B cell (primary cell): ENCODE data around the gene CNTNAP4. TPM values are rescaled to one million over a fixed set of nuclear protein-coding genes. Genes with fewer than 3 reads are reported as not detected.

Experiments
- ATAC-seq: fragments of 200-7000 bp; cut with Tn5 transposase; one replicate; pipeline ENCODE4 v1.10.0; 2021; ENCODE audit warnings: low read depth, mild to moderate bottlenecking, moderate number of reproducible peaks, moderate library complexity
- CTCF ChIA-PET: fragments of 350-600 bp; sonication (Branson Sonifier 250); formaldehyde crosslinking; loops from one replicate; lab custom pipeline; 2021; ENCODE audit warnings: antibody characterized with exemption, inconsistent platforms; lab: Charles Lee
- POLR2A ChIA-PET: fragments of 350-600 bp; sonication (Branson Sonifier 250); formaldehyde crosslinking; loops from one replicate; lab custom pipeline; 2021; ENCODE audit warnings: antibody characterized with exemption; lab: Charles Lee
- DNase-seq: peaks from one replicate; pipeline ENCODE4 v3.0.0; 2013
- H2AFZ ChIP-seq: 2 replicates; pipeline ENCODE4 v1.6.1; 2012; ENCODE audit warnings: mild to moderate bottlenecking, low read depth, low read length; ENCODE audit not compliant: insufficient read depth, poor library complexity, severe bottlenecking
- H3K27ac ChIP-seq, 2 donors: 1 replicate in 1 of 2; 2 replicates in 1 of 2; pipeline ENCODE4 v1.5.1; 2012 to 2013; ENCODE audit warnings: low read length in 2 of 2, mild to moderate bottlenecking in 2 of 2, moderate library complexity in 1 of 2
- H3K27me3 ChIP-seq, 4 experiments: fragments of 200-600 bp in 1 of 4; sonication (generic) in 1 of 4; replicated peaks in 1 of 4; 1 replicate in 2 of 4; 2 replicates in 2 of 4; pipeline versions ENCODE4 v1.6.1 to v1.7.0; 2013 to 2016; ENCODE audit warnings: low read length in 3 of 4, mild to moderate bottlenecking in 2 of 4, mixed read lengths in 1 of 4, moderate library complexity in 1 of 4; ENCODE audit not compliant: insufficient read depth in 4 of 4, control insufficient read depth in 3 of 4; ENCODE audit errors: control extremely low read depth in 1 of 4
- H3K36me3 ChIP-seq, 2 experiments: replicated peaks in 1 of 2; 1 replicate in 1 of 2; 2 replicates in 1 of 2; pipeline versions ENCODE4 v1.6.1 to v1.7.1; 2013; ENCODE audit warnings: low read length in 1 of 2; ENCODE audit not compliant: insufficient read depth in 2 of 2, control insufficient read depth in 1 of 2; ENCODE audit errors: control extremely low read depth in 1 of 2, extremely low read depth in 1 of 2
- H3K4me1 ChIP-seq, 2 donors: fragments of 200-600 bp in 1 of 2; sonication (generic) in 1 of 2; 1 replicate in 1 of 2; 2 replicates in 1 of 2; pipeline versions ENCODE4 v1.5.1 to v1.6.1; 2013 to 2017; ENCODE audit warnings: low read length in 2 of 2; ENCODE audit not compliant: control insufficient read depth in 2 of 2, insufficient read depth in 2 of 2
- H3K4me2 ChIP-seq: replicated peaks from 2 replicates; pipeline ENCODE3; 2012; ENCODE audit warnings: mild to moderate bottlenecking, low read depth, low read length; ENCODE audit not compliant: poor library complexity, severe bottlenecking
- H3K4me3 ChIP-seq, 5 experiments: fragments of 200-600 bp in 1 of 5; sonication (generic) in 1 of 5; 1 replicate in 3 of 5; 2 replicates in 2 of 5; pipeline versions ENCODE4 v1.5.1 to v1.7.0; 2011 to 2016; ENCODE audit warnings: low read length in 4 of 5, mild to moderate bottlenecking in 4 of 5, low read depth in 2 of 5, control low read depth in 1 of 5, moderate library complexity in 1 of 5; ENCODE audit not compliant: insufficient read depth in 1 of 5; ENCODE audit errors: control extremely low read depth in 1 of 5, extremely low read depth in 1 of 5
- H3K79me2 ChIP-seq: fragments of 200-600 bp; sonication (generic); one replicate; pipeline ENCODE4 v1.6.0; 2016; ENCODE audit warnings: low read length; ENCODE audit not compliant: control insufficient read depth, insufficient read depth
- H3K9ac ChIP-seq: fragments of 200-600 bp; sonication (generic); 2 replicates; pipeline ENCODE4 v1.6.1; 2017; ENCODE audit warnings: mild to moderate bottlenecking, low read length, moderate library complexity
- H3K9me3 ChIP-seq, 3 donors: one replicate each; pipeline versions ENCODE4 v1.6.1 to v1.7.1; 2013; ENCODE audit warnings: low read length in 2 of 3; ENCODE audit not compliant: control insufficient read depth in 2 of 3, insufficient read depth in 1 of 3; ENCODE audit errors: control extremely low read depth in 1 of 3
- H4K20me1 ChIP-seq: 2 replicates; pipeline ENCODE4 v1.6.0; 2012; ENCODE audit warnings: mild to moderate bottlenecking, low read length; ENCODE audit not compliant: insufficient read depth, control insufficient read depth, poor library complexity, severe bottlenecking
- H3K27ac Mint-ChIP-seq: one replicate; pipeline ENCODE4 v1.8.0; 2021; ENCODE audit warnings: mixed read lengths
- H3K27me3 Mint-ChIP-seq: one replicate; pipeline ENCODE4 v1.8.0; 2021; ENCODE audit warnings: mixed read lengths
- H3K4me1 Mint-ChIP-seq: one replicate; pipeline ENCODE4 v1.8.0; 2021; ENCODE audit warnings: mixed read lengths
- H3K4me3 Mint-ChIP-seq: one replicate; pipeline ENCODE4 v1.8.0; 2021; ENCODE audit warnings: mixed read lengths
- H3K9me3 Mint-ChIP-seq: one replicate; pipeline ENCODE4 v1.8.0; 2022; ENCODE audit warnings: mixed read lengths; ENCODE audit not compliant: insufficient read depth
- EZH2 ChIP-seq: IDR thresholded peaks from 2 replicates; pipeline ENCODE4 v1.6.1; 2012; ENCODE audit warnings: borderline replicate concordance, low read depth, mild to moderate bottlenecking, moderate library complexity, low read length; ENCODE audit not compliant: insufficient read depth, poor library complexity, severe bottlenecking
- WGBS: methylation state at CpG from one replicate; pipeline ENCODE4 v1.1.5; 2013; ENCODE audit warnings: missing lambda C conversion rate; ENCODE audit not compliant: insufficient coverage; 5-methylcytosine and 5-hydroxymethylcytosine counted together
- intact Hi-C: fragments of 100-400 bp; cut with micrococcal nuclease; formaldehyde crosslinking; loops from one replicate; pipeline ENCODE4 v1.10.0; 2022
- polyA plus RNA-seq: library from polyadenylated mRNA; depleted of rRNA; stranded (reverse); fragments of >200 nt; gene quantifications from 2 replicates; pipeline ENCODE4 v1.2.3, GENCODE V29; 2012
- total RNA-seq, 2 donors: library from RNA; stranded (reverse); fragments of 120-200 nt in 1 of 2; gene quantifications; 1 replicate in 1 of 2; 2 replicates in 1 of 2; pipeline versions ENCODE4 v1.2.3 to v1.2.4, GENCODE V29; 2013 to 2022
- TF ChIP-seq, protein P1 (sequence below): fragments of 200-600 bp; IDR thresholded peaks from one replicate; pipeline ENCODE4 v1.8.0; 2022; ENCODE audit warnings: antibody characterized with exemption, mild to moderate bottlenecking

Gene CNTNAP4
- total and polyA plus RNA-seq, 2 donors (not counting 1 experiment from before 2014, with no cell fraction given) = 0.06 TPM; not detected in 1

DNA sequence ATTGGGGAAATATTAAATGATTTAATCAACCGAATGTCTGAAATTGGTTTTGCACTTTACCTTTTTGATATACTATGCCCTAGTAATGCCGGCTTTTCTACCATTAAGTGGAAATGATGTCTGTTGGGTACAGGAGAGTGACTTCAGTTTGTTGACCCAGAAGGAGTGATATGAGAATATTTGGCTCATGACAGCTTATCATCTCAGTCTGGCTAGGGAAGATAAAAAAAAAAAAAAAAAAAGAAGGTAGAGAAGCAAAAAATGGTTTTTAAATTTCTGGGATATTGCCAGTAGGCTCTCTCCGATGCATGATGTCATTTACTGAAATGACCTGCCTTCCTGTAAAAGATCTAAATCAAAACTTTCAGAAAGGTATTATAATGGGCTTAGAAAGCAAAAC lies 69.0 kb downstream of the CNTNAP4 start:
- Mint-ChIP-seq H3K4me1 (no peaks in the 10 kb centered on the region), H3K9me3 (no peaks in the 10 kb centered on the region), H3K4me3 (no peak overlapping the region), H3K27ac (no peak overlapping the region), H3K27me3 (no peaks in the 10 kb centered on the region)
- H3K9me3 ChIP-seq = no peaks in the 10 kb centered on the region
- H3K27me3 ChIP-seq = no peaks in the 10 kb centered on the region
- 100% methylated on average over 2 of the region's 3 CpGs for WGBS
- no peaks in the 10 kb centered on the region for H3K36me3 ChIP-seq
- no peak overlapping the region for H3K4me2 ChIP-seq
- H3K79me2 ChIP-seq = no peaks in the 10 kb centered on the region
- H4K20me1 ChIP-seq = no peaks in the 10 kb centered on the region
- no peaks in the 10 kb centered on the region for H3K4me1 ChIP-seq
- POLR2A ChIA-PET = no interaction called here
- H2AFZ ChIP-seq = no peak overlapping the region
- ATAC-seq (no peak), DNase-seq (no peak)
- no peak overlapping the region for H3K4me3 ChIP-seq
- H3K27ac ChIP-seq = no peak overlapping the region
- CTCF ChIA-PET = no interaction called here
- TF ChIP-seq EZH2 = no peak
- TF ChIP-seq, protein P1, sequence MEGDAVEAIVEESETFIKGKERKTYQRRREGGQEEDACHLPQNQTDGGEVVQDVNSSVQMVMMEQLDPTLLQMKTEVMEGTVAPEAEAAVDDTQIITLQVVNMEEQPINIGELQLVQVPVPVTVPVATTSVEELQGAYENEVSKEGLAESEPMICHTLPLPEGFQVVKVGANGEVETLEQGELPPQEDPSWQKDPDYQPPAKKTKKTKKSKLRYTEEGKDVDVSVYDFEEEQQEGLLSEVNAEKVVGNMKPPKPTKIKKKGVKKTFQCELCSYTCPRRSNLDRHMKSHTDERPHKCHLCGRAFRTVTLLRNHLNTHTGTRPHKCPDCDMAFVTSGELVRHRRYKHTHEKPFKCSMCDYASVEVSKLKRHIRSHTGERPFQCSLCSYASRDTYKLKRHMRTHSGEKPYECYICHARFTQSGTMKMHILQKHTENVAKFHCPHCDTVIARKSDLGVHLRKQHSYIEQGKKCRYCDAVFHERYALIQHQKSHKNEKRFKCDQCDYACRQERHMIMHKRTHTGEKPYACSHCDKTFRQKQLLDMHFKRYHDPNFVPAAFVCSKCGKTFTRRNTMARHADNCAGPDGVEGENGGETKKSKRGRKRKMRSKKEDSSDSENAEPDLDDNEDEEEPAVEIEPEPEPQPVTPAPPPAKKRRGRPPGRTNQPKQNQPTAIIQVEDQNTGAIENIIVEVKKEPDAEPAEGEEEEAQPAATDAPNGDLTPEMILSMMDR = no peak
- intact Hi-C loops = no loop called here
- no peak overlapping the region for H3K9ac ChIP-seq

DNA sequence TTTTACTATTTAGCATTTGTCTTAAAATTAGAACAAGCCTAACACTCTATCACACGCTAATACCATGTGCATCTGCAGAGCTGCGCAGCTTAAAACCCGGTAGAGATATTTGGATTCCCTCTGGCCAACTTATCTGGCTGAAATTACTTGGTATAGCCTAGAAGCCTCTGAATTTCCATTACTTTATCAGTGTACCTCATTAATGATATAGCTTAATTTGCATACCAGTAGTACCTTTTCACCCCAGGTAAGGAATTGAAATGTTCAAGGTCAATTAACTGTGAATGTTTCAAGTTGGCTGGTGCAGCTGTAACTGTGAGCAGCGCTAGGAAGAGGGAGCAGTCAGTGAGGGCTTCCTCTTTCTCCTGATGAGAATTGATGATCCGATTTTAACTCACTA lies 74.2 kb downstream of the CNTNAP4 start:
- no peak overlapping the region for H3K4me2 ChIP-seq
- no peaks in the 10 kb centered on the region for H3K36me3 ChIP-seq
- Mint-ChIP-seq H3K4me3 (no peak overlapping the region), H3K9me3 (peaks cover 2% of the 10 kb centered on the region), H3K27ac (no peak overlapping the region), H3K4me1 (no peaks in the 10 kb centered on the region), H3K27me3 (no peaks in the 10 kb centered on the region)
- no peak overlapping the region for H3K4me3 ChIP-seq
- ATAC-seq = no peak
- intact Hi-C loops = no loop called here
- H2AFZ ChIP-seq = no peak overlapping the region
- TF ChIP-seq, protein P1 = no peak
- no peak for TF ChIP-seq EZH2
- no peak for DNase-seq
- H3K4me1 ChIP-seq = no peaks in the 10 kb centered on the region
- no peak overlapping the region for H3K27ac ChIP-seq
- CTCF ChIA-PET = no interaction called here
- POLR2A ChIA-PET = no interaction called here
- H3K9ac ChIP-seq = no peak overlapping the region
- 40% methylated on average over 1 of the region's 5 CpGs for WGBS
- H4K20me1 ChIP-seq = no peaks in the 10 kb centered on the region
- H3K27me3 ChIP-seq = no peaks in the 10 kb centered on the region
- H3K9me3 ChIP-seq = no peaks in the 10 kb centered on the region
- no peaks in the 10 kb centered on the region for H3K79me2 ChIP-seq
